HepG2 (cell line): ENCODE results near the gene SV2B. TPM values are rescaled to one million over a fixed set of nuclear protein-coding genes. Genes with fewer than 3 reads are reported as not detected.

Experiments
- EEA1 ChIP-seq: sonication (generic); formaldehyde crosslinking; IDR thresholded peaks from 2 replicates; pipeline ENCODE4 v1.5.1; 2020; ENCODE audit warnings: mild to moderate bottlenecking, missing genetic modification reagents, borderline replicate concordance
- JUNB ChIP-seq: sonication (generic); formaldehyde crosslinking; IDR thresholded peaks from 2 replicates; pipeline ENCODE4 v1.8.0; 2022; ENCODE audit warnings: missing genetic modification reagents, mild to moderate bottlenecking, borderline replicate concordance
- TBX2 ChIP-seq: sonication (generic); formaldehyde crosslinking; IDR thresholded peaks from 2 replicates; pipeline ENCODE4 v1.5.0; 2020; ENCODE audit warnings: missing genetic modification reagents, mild to moderate bottlenecking, borderline replicate concordance
- TEAD3 ChIP-seq: optimal IDR thresholded peaks from 2 replicates; pipeline ENCODE3; 2016; ENCODE audit warnings: borderline replicate concordance
- polyA plus RNA-seq, 8 experiments: library from polyadenylated mRNA; depleted of rRNA in 3 of 8; stranded (reverse) in 7 of 8; unstranded in 1 of 8; fragments of >200 nt; fragmentation: Illumina TruSeq in 4 of 8; extraction: Trizol in 4 of 8; gene quantifications; 2 replicates each; pipeline versions ENCODE4 v1.2.1 to v1.2.3, GENCODE V29; 2011 to 2016; ENCODE audit warnings: low read depth in 4 of 8, missing spikeins in 1 of 8, mixed read lengths in 1 of 8; ENCODE audit not compliant: insufficient read depth in 1 of 8
- total RNA-seq, 5 experiments: library from RNA; depleted of rRNA; stranded (reverse); fragments of >200 nt; fragmentation: Illumina TruSeq; extraction: Trizol; gene quantifications; 2 replicates each; pipeline ENCODE4 v1.2.3, GENCODE V29; 2016; ENCODE audit warnings: low read depth in 1 of 5
- TF ChIP-seq, protein P1 (sequence below): sonication (generic); formaldehyde crosslinking; IDR thresholded peaks from 2 replicates; pipeline ENCODE4 v1.9.0; 2022; ENCODE audit warnings: low read depth, missing genetic modification reagents
- TF ChIP-seq, protein P2 (sequence below): sonication (generic); formaldehyde crosslinking; IDR thresholded peaks from 2 replicates; pipeline ENCODE4 v1.4.0; 2020; ENCODE audit warnings: mild to moderate bottlenecking, missing genetic modification reagents
- TF ChIP-seq, protein P3 (sequence below): sonication (generic); formaldehyde crosslinking; IDR thresholded peaks from 2 replicates; pipeline ENCODE4 v1.5.1; 2020; ENCODE audit warnings: missing genetic modification reagents, mild to moderate bottlenecking, borderline replicate concordance
- TF ChIP-seq, protein P4 (sequence below): sonication (generic); formaldehyde crosslinking; IDR thresholded peaks from 2 replicates; pipeline ENCODE4 v1.4.0; 2020; ENCODE audit warnings: mild to moderate bottlenecking, missing genetic modification reagents
- TF ChIP-seq, protein P5 (sequence below): sonication (generic); formaldehyde crosslinking; IDR thresholded peaks from 2 replicates; pipeline ENCODE4 v1.5.0; 2020; ENCODE audit warnings: mild to moderate bottlenecking, missing genetic modification reagents

SV2B gene
- total and polyA plus RNA-seq, 2 of the 13 experiments (the other 11 are each of a cell fraction or from before 2014, with no cell fraction given) = not detected

DNA sequence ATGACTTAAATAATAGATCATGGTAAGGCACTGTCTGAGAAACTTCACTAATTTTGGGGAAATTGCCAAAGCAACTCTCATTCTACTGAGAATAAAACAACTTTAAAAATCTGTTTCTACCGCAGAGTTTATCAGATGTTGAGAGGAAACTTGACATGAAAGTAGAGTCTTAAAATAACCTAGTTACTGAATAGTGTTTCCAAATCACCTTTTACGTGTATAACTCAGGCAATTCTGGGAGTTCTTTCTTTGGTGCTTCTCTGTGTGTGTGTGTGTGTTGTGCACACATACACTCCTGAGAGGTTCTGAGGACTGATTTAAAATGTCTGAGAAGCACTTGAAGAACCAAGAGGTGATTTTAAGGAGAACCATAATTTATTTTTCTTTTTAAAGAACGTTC, 236.6 kb downstream of the SV2B start (continued):
- TF ChIP-seq JUNB (CRISPR knock-in tag) = no peak
- TF ChIP-seq, protein P1, sequence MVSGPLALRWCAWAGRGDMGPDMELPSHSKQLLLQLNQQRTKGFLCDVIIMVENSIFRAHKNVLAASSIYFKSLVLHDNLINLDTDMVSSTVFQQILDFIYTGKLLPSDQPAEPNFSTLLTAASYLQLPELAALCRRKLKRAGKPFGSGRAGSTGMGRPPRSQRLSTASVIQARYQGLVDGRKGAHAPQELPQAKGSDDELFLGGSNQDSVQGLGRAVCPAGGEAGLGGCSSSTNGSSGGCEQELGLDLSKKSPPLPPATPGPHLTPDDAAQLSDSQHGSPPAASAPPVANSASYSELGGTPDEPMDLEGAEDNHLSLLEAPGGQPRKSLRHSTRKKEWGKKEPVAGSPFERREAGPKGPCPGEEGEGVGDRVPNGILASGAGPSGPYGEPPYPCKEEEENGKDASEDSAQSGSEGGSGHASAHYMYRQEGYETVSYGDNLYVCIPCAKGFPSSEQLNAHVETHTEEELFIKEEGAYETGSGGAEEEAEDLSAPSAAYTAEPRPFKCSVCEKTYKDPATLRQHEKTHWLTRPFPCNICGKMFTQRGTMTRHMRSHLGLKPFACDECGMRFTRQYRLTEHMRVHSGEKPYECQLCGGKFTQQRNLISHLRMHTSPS = no peak
- TF ChIP-seq TEAD3 = no peak
- TF ChIP-seq, protein P2, sequence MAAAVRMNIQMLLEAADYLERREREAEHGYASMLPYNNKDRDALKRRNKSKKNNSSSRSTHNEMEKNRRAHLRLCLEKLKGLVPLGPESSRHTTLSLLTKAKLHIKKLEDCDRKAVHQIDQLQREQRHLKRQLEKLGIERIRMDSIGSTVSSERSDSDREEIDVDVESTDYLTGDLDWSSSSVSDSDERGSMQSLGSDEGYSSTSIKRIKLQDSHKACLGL (CRISPR knock-in tag) = no peak
- TF ChIP-seq, protein P3, sequence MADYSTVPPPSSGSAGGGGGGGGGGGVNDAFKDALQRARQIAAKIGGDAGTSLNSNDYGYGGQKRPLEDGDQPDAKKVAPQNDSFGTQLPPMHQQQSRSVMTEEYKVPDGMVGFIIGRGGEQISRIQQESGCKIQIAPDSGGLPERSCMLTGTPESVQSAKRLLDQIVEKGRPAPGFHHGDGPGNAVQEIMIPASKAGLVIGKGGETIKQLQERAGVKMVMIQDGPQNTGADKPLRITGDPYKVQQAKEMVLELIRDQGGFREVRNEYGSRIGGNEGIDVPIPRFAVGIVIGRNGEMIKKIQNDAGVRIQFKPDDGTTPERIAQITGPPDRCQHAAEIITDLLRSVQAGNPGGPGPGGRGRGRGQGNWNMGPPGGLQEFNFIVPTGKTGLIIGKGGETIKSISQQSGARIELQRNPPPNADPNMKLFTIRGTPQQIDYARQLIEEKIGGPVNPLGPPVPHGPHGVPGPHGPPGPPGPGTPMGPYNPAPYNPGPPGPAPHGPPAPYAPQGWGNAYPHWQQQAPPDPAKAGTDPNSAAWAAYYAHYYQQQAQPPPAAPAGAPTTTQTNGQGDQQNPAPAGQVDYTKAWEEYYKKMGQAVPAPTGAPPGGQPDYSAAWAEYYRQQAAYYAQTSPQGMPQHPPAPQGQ (CRISPR knock-in tag) = no peak
- TF ChIP-seq, protein P4, sequence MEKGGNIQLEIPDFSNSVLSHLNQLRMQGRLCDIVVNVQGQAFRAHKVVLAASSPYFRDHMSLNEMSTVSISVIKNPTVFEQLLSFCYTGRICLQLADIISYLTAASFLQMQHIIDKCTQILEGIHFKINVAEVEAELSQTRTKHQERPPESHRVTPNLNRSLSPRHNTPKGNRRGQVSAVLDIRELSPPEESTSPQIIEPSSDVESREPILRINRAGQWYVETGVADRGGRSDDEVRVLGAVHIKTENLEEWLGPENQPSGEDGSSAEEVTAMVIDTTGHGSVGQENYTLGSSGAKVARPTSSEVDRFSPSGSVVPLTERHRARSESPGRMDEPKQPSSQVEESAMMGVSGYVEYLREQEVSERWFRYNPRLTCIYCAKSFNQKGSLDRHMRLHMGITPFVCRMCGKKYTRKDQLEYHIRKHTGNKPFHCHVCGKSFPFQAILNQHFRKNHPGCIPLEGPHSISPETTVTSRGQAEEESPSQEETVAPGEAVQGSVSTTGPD = no peak
- no peak for TF ChIP-seq EEA1 (CRISPR knock-in tag)
- no peak for TF ChIP-seq TBX2 (CRISPR knock-in tag)
- TF ChIP-seq, protein P5, sequence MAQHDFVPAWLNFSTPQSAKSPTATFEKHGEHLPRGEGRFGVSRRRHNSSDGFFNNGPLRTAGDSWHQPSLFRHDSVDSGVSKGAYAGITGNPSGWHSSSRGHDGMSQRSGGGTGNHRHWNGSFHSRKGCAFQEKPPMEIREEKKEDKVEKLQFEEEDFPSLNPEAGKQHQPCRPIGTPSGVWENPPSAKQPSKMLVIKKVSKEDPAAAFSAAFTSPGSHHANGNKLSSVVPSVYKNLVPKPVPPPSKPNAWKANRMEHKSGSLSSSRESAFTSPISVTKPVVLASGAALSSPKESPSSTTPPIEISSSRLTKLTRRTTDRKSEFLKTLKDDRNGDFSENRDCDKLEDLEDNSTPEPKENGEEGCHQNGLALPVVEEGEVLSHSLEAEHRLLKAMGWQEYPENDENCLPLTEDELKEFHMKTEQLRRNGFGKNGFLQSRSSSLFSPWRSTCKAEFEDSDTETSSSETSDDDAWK = no peak
